GM19372 (cell line): Measurements from ENCODE around the gene ABCB6.
"Not testable (repeated sequence)": the region's sequence is repeated elsewhere in the genome, so short reads cannot be mapped to it uniquely, and the experiment has no call there.

ENCODE experiments used
- ATAC-seq: cut with Tn5 transposase; IDR thresholded peaks from one replicate; pipeline ENCODE4 v1.9.1; 2021; ENCODE audit warnings: mild to moderate bottlenecking, low read depth, moderate library complexity; ENCODE audit not compliant: unreplicated experiment

The ABCB6 gene

GRCh38 chr2:219215871-219216534, 2.8 kb downstream of the ABCB6 start:
- no peak for ATAC-seq

DNA sequence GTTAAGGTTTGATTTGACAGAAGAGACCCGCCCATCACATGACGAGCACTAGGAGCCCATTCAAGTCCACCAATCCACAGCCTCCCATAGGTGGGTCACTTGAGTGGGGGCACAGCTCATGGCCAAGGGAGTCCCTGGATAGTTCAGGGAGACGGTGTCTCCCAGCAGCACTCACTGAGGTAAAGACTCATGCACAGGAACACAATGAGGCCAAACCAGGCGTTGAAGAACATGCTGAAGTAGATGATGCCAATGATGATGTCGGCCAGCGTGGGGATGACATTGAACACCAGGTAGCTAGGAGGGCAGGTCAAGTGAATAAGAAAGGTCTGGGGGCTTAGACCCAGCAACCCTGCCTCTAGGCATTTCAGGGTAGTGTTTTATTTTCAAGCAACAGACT, 4.0 kb downstream of the ABCB6 start:
- ATAC-seq, result no peak

- ATAC-seq, result no peak
Measured at GRCh38 chr2:219214141-219214540, 4.6 kb downstream of the ABCB6 start.

DNA sequence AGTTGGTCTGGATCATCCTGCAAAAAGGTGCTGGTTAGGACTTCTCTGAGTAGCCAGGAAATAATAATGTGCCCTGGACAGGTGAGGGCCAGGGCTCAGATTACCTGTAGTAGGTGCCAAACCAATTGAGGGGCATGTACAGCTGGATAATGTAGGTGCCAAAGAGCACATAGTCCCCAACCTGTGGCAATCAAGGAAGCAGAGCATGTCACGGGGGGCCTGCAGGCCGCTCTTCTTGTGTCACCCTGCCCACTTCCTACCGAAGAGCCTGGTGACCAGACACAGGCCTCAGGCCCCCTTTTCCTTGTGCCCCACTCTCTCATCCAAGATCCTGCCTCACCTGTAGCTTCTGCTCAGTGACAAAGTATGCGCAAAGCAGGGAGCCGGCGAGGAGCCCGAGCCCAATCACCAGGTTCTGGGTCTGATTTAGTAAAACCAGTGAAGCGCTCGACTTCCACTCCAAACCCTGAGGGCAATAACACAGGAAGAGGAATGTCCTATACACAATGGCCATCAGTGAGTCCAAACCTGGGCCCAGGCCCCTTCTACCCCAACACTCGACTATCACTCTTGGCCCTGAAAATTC, 5.2 kb downstream of the ABCB6 start:
- no peak for ATAC-seq

- no peak for ATAC-seq
Measured at GRCh38 chr2:219213026-219213415, 5.7 kb downstream of the ABCB6 start.

DNA sequence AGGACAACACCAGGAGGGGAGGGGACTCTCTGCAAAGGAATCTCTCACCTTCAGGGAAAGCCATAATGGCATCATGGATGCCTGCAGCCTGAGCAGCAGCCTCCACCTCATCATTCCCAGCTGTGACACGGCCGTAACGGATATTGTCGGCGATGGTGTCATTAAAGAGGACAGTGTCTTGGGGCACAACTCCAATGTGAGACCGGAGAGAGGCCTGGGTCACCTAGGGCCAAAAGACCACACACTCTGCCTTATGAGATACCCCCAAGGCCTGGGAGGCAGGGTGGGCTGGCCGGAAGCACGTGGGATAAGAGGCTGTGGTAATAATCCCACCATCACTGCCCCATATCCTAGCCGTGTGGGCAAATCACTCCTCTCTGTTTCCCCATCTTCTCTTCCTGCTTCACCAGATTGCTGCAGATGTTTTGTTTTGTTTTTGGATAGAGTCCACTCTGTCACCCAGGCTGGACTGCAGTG, 7.8 kb downstream of the ABCB6 start:
- no peak for ATAC-seq

GRCh38 chr2:219210196-219210885, 8.4 kb downstream of the ABCB6 start:
- ATAC-seq, result no peak

GRCh38 chr2:219209236-219210195, 9.2 kb downstream of the ABCB6 start:
- no peak for ATAC-seq

DNA sequence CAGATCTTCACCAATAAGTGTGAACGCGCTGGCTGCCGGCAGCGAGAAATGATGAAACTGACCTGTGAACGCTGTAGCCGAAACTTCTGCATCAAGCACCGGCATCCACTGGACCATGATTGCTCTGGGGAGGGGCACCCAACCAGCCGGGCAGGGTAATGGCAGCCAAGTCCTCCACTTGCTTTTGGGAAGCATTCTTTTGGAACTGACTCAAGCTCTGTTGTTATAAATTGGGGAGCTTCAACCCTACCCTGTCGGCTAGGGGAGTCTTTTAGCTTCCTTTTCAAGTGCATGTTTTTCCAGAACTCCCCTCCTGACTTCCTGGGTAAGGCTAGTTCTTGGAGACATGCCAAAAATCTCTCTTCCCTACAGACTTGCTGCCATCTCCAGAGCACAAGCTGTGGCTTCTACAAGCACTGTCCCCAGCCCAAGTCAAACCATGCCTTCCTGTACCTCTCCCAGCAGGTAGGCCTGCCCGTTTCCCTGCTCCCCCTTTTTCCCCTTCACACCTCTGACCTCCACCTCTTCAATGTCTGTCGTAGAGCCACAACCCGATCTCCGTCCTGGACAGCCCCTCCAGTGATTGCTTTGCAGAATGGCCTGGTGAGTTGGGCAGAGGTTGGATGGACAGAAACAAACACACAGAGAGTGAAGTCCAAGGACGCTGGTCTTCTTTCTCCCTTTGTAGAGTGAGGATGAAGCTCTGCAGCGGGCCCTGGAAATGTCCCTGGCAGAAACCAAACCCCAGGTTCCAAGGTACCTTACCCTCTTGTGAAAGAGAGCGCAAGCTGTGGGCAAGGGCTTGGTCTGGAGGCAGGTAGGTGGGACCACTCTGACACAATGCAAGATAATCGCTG, 10.6 kb downstream of the ABCB6 start:
- ATAC-seq, result no peak

GRCh38 chr2:219207134-219207883, 11.4 kb downstream of the ABCB6 start:
- ATAC-seq, result no peak

DNA sequence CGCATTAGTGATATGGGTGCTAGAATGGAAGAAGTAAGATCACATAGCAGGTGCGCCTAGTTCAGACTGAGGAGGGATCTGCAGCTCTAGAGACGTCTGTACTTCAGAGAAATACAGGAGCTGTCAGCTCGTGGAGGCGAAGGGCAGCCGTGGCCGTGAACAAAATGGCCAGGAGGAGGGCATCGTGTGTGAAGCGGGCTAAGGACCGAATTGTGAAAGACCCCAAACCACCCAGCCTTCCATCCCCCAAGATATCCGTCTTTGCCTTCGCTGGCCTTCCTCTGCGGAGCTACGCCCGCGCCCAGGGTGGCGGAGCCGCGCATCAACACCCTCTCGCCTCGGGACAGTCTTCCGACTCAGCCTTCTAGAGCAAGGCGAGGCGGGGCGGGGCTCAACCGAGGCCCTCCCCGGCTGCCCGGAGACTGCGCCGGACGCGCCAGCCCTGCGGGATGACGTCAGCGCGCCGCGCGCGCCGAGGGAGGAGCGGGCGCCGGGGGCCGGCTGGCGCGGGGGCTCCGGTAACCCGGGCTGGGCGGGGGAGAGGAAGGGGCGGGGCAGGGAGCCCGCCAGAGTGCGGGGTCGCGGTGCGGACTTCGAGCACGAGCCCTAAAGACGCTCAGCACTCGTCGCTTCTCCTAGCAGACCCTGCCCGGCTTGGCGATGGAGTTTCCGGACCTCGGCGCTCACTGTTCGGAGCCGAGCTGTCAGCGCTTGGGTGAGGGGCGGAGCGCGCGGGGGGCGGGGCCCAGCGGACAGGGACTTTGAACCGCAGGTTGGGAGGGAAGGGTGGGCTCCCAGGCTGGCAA, 12.2 kb downstream of the ABCB6 start, which contains the start of gene ZFAND2B:
TSS of gene ZFAND2B (plus strand) at position 455 of the 806 bp plus-strand sequence. CDS start at position 661, 206 bp downstream.
- peak; percentile 98 for ATAC-seq

DNA sequence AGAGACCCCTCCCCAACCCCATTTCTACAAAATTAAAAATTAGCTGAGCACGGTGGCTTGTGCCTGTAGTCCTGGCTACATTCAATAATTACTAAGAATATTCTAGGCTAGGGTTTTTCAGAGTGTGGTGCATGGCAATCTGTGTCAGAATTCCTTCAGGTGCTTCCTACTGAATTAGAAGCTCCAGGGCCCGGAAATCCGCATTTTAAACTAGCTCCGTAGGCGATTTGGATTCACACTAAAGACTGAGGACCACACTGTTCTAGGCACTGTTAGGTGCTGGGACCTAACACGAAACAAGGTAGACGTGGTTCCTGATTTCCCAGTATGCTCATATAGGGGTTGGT, 12.8 kb downstream of the ABCB6 start:
- no peak for ATAC-seq

GRCh38 chr2:219205165-219205538, 13.6 kb downstream of the ABCB6 start:
- ATAC-seq, result no peak

GRCh38 chr2:219204425-219205164, 14.2 kb downstream of the ABCB6 start:
- no peak for ATAC-seq

DNA sequence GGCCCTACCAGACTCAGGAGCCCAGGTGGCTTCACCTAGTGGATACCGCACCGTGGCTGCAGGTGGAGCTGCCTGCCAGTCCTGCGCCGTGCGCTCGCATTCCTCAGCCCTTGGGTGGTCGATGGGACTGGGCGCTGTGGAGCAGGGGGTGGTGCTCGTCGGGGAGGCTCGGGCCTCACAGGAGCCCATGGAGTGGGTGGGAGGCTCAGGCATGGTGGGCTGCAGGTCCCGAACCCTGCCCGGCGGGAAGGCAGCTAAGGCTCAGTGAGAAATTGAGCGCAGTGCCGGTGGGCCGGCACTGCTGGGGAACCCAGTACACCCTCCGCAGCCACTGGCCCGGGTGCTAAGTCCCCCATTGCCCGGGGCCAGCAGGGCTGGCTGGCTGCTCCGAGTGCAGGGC, 17.4 kb downstream of the ABCB6 start:
- ATAC-seq, result not testable (repeated sequence)

DNA sequence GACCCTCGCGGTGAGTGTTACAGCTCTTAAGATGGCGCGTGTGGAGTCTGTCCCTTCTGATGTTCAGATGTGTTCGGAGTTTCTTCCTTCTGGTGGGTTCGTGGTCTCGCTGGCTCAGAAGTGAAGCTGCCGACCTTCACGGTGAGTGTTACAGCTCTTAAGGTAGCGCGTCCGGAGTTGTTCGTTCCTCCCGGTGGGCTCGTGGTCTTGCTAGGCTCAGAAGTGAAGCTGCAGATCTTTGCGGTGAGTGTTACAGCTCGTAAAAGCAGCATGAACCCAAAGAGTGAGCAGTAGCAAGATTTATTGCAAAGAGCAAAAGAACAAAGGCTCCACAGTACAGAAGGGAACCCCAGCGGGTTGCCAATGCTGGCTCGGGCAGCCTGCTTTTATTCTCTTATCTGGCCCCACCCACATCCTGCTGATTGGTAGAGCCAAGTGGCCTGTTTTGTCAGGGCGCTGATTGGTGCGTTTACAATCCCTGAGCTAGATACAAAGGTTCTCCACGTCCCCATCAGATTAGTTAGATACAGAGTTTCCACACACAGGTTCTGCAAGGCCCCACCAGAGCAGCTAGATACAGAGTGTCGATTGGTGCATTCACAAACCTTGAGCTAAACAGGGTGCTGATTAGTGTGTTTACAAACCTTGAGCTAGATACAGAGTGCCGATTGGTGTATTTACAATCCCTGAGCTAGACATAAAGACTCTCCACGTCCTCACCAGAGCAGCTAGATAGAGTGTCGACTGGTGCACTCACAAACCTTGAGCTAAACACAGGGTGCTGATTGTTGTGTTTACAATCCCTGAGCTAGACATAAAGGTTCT, 18.0 kb downstream of the ABCB6 start:
- ATAC-seq, result not testable (repeated sequence)
